Epithelial cell of proximal tubule (primary cell): Measurements from ENCODE around the gene CFI. TPM values are rescaled to one million over a fixed set of nuclear protein-coding genes. Genes with fewer than 3 reads are reported as not detected.

Experiments
- DNase-seq: peaks from one replicate; pipeline ENCODE4 v3.0.0-alpha.2; 2011; ENCODE audit warnings: low read depth
- H3K4me3 ChIP-seq: 2 replicates; pipeline ENCODE4 v1.5.1; 2011; ENCODE audit warnings: low read depth, mild to moderate bottlenecking, low read length
- CTCF ChIP-seq: conservative IDR thresholded peaks from 2 replicates; pipeline ENCODE4 v1.5.1; 2012; ENCODE audit warnings: low read depth, mild to moderate bottlenecking, low read length
- total RNA-seq: library from RNA; depleted of rRNA; stranded (reverse); fragments of >200 nt; gene quantifications from 2 replicates; pipeline ENCODE4 v1.2.3, GENCODE V29; 2015

CFI gene
- total RNA-seq, 1 donor from 2014 or later = 5.8 TPM

- no peak for TF ChIP-seq CTCF
- DNase-seq = no peak
- no peak overlapping the region for H3K4me3 ChIP-seq
Observed at GRCh38 chr4:109749388-109750082, 52.3 kb downstream of the CFI start.

- TF ChIP-seq CTCF = no peak
Observed at GRCh38 chr4:109748114-109748513, 53.7 kb downstream of the CFI start.

GRCh38 chr4:109746728-109747127 lies 55.1 kb downstream of the CFI start:
- no peak for TF ChIP-seq CTCF
- no peak for DNase-seq
- H3K4me3 ChIP-seq = no peak overlapping the region

More at GRCh38 chr4:109748114-109748513, 53.7 kb downstream of the CFI start:
- no peak overlapping the region for H3K4me3 ChIP-seq
- no peak for DNase-seq

- no peak for DNase-seq
- TF ChIP-seq CTCF = no peak
Observed at GRCh38 chr4:109745830-109746229, 56.0 kb downstream of the CFI start.

GRCh38 chr4:109739547-109739946 lies 62.3 kb downstream of the CFI start:
- no peak overlapping the region for H3K4me3 ChIP-seq
- no peak for TF ChIP-seq CTCF
- DNase-seq = no peak

More at GRCh38 chr4:109745830-109746229, 56.0 kb downstream of the CFI start:
- H3K4me3 ChIP-seq = no peak overlapping the region

GRCh38 chr4:109738104-109738872 lies 63.5 kb downstream of the CFI start:
- no peak overlapping the region for H3K4me3 ChIP-seq
- DNase-seq = no peak
- TF ChIP-seq CTCF = no peak
